IPS-15b (cell line): ENCODE data around the gene GRM3.

ENCODE experiments used
- H3K27me3 ChIP-seq: one replicate; pipeline ENCODE4 v1.6.1; 2013; ENCODE audit warnings: low read length; ENCODE audit not compliant: control insufficient read depth, insufficient read depth
- H3K36me3 ChIP-seq: one replicate; pipeline ENCODE4 v1.6.1; 2013; ENCODE audit warnings: low read length; ENCODE audit not compliant: control insufficient read depth, insufficient read depth
- H3K4me1 ChIP-seq: one replicate; pipeline ENCODE4 v1.6.1; 2013; ENCODE audit warnings: mild to moderate bottlenecking, low read length; ENCODE audit not compliant: control insufficient read depth, insufficient read depth
- H3K4me3 ChIP-seq: one replicate; pipeline ENCODE4 v1.5.1; 2013; ENCODE audit warnings: low read depth, low read length
- H3K9ac ChIP-seq: one replicate; pipeline ENCODE4 v1.6.1; 2013; ENCODE audit warnings: low read depth, mild to moderate bottlenecking, low read length
- H3K9me3 ChIP-seq: one replicate; pipeline ENCODE4 v1.6.1; 2013; ENCODE audit warnings: mild to moderate bottlenecking, low read length; ENCODE audit not compliant: control insufficient read depth, insufficient read depth

Gene GRM3

DNA sequence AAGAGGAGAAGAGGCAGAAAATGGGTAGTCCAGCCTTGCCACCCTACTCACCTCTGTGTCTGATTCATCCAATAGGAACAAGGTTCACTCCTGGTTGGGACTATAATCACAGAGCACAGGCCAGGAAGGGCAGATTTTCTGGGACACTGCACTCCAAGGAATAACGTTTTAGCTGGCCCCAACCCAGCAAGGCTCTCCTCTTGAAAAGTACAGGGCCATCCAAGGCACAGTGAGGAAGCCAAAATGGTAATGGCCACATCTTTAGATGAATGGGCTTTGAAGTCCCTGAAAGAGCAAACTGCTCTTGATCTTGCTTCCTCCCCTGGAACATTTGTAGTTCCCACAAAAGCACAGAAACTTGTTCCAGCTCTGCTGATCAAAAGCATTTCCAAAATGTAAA lies 149.4 kb downstream of the GRM3 start:
- no peaks in the 10 kb centered on the region for H3K9me3 ChIP-seq
- no peaks in the 10 kb centered on the region for H3K27me3 ChIP-seq

GRCh38 chr7:86814661-86815379 lies 171.1 kb downstream of the GRM3 start:
- Histone ChIP-seq H3K9ac (no peak overlapping the region), H3K4me3 (no peak overlapping the region), H3K4me1 (no peaks in the 10 kb centered on the region), H3K9me3 (no peaks in the 10 kb centered on the region), H3K27me3 (no peaks in the 10 kb centered on the region), H3K36me3 (no peaks in the 10 kb centered on the region)

More for the DNA sequence above, 149.4 kb downstream of the GRM3 start:
- H3K4me1 ChIP-seq, result no peaks in the 10 kb centered on the region
- H3K36me3 ChIP-seq, result no peaks in the 10 kb centered on the region
- H3K4me3 ChIP-seq, result no peak overlapping the region
- H3K9ac ChIP-seq, result no peak overlapping the region

DNA sequence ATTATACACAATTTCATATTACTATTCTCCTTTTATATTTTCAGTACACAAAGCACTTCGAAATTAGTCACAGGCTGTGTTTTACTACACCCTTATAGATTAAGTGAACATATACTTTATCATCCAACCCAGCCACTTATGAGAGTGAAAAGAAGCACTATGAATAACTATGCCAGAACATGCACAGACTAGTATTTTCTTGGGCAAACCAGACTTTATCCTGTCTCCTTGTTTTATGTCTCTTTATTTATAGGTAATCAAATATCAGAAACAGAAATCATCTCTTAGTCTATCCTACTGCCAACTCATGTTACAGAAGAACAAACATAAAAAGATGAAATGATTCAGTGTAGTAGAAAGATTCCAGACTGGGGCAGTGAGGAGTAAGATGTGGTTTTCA lies 171.8 kb downstream of the GRM3 start:
- Histone ChIP-seq H3K27me3 (no peaks in the 10 kb centered on the region), H3K36me3 (no peaks in the 10 kb centered on the region), H3K9ac (no peak overlapping the region), H3K9me3 (no peaks in the 10 kb centered on the region), H3K4me1 (no peaks in the 10 kb centered on the region), H3K4me3 (no peak overlapping the region)

GRCh38 chr7:86818903-86819302 lies 175.2 kb downstream of the GRM3 start:
- H3K9ac ChIP-seq, result no peak overlapping the region
- no peaks in the 10 kb centered on the region for H3K36me3 ChIP-seq
- H3K27me3 ChIP-seq, result no peaks in the 10 kb centered on the region
- H3K4me3 ChIP-seq, result no peak overlapping the region
- no peaks in the 10 kb centered on the region for H3K9me3 ChIP-seq
- no peaks in the 10 kb centered on the region for H3K4me1 ChIP-seq

- no peak overlapping the region for H3K9ac ChIP-seq
- H3K36me3 ChIP-seq, result no peaks in the 10 kb centered on the region
- H3K9me3 ChIP-seq, result no peaks in the 10 kb centered on the region
- peaks cover 10% of the 10 kb centered on the region for H3K4me1 ChIP-seq
- no peak overlapping the region for H3K4me3 ChIP-seq
- no peaks in the 10 kb centered on the region for H3K27me3 ChIP-seq
These were observed 180.1 kb downstream of the GRM3 start for GRCh38 chr7:86823769-86824168.

- Histone ChIP-seq H3K36me3 (no peaks in the 10 kb centered on the region), H3K27me3 (no peaks in the 10 kb centered on the region)
These were observed 181.6 kb downstream of the GRM3 start for GRCh38 chr7:86825264-86825663.

DNA sequence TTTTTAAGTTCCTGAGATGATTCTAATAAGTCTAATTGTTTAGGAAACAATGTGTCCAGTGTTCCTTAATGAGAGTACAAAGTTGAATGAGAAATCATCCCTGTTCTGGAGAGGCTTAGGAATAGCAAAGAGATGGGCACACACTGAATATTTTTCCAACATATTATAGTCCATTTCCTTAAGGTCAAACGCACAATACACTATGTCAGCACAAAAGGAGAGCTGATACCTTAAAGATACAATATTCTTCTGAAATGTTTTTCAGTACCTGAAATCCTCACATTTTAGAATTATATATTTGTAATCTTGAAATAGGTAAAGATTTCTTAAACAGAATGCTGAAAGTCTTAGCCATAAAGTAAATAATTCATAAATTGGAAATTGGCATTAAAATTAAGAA lies 183.2 kb downstream of the GRM3 start:
- Histone ChIP-seq H3K4me1 (peaks cover 10% of the 10 kb centered on the region), H3K27me3 (no peaks in the 10 kb centered on the region), H3K9me3 (no peaks in the 10 kb centered on the region), H3K4me3 (no peak overlapping the region), H3K36me3 (no peaks in the 10 kb centered on the region), H3K9ac (no peak overlapping the region)

More at GRCh38 chr7:86825264-86825663, 181.6 kb downstream of the GRM3 start:
- H3K4me1 ChIP-seq, result peaks cover 10% of the 10 kb centered on the region
- no peak overlapping the region for H3K9ac ChIP-seq
- H3K4me3 ChIP-seq, result no peak overlapping the region
- no peaks in the 10 kb centered on the region for H3K9me3 ChIP-seq

DNA sequence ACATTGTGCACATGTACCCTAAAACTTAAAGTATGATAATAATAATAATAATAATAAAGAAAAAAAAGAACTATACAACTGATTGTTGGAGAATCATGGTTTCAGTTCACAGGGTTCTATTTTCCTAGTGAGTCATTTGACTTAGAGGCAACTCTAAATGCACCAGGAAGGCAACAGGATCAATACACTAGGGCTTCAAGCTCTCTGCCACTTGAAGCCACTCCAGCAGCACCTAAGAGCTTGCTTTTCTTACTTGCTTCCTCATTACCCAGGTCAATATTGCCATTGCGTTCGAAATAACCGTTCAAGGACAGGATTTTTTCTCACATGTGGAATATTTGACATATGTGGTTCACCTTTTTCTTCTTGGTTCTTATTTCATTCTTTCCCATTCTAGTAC lies 189.7 kb downstream of the GRM3 start:
- Histone ChIP-seq H3K27me3 (no peaks in the 10 kb centered on the region), H3K9ac (no peak overlapping the region), H3K4me3 (no peak overlapping the region), H3K9me3 (no peaks in the 10 kb centered on the region), H3K4me1 (no peaks in the 10 kb centered on the region), H3K36me3 (no peaks in the 10 kb centered on the region)

- no peaks in the 10 kb centered on the region for H3K4me1 ChIP-seq
- H3K27me3 ChIP-seq, result no peaks in the 10 kb centered on the region
- no peak overlapping the region for H3K9ac ChIP-seq
- H3K9me3 ChIP-seq, result no peaks in the 10 kb centered on the region
- H3K4me3 ChIP-seq, result no peak overlapping the region
- no peaks in the 10 kb centered on the region for H3K36me3 ChIP-seq
These were observed 193.5 kb downstream of the GRM3 start for GRCh38 chr7:86837235-86837634.

DNA sequence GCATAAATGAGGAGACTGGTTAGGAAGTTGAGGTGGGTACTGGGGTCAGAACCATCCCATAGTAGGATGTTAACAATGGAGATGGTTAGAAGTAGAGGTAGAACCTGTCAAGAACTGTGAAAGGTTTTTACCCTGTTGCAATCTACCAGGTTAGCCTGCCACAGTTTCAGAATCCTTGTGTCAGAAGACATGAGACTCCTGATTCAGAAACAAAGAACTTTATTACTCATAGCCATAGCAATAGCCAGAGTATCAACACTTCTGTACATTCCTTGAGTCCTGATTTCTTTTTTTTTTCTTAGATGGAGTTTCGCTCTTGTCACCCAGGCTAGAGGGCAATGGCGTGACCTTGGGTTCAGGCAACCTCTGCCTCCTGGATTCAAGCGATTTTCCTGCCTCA lies 200.9 kb downstream of the GRM3 start:
- H3K9ac ChIP-seq, result no peak overlapping the region
- no peaks in the 10 kb centered on the region for H3K27me3 ChIP-seq
- no peaks in the 10 kb centered on the region for H3K4me1 ChIP-seq
- H3K4me3 ChIP-seq, result no peak overlapping the region
- no peaks in the 10 kb centered on the region for H3K9me3 ChIP-seq
- no peaks in the 10 kb centered on the region for H3K36me3 ChIP-seq

GRCh38 chr7:86846494-86847190 lies 202.9 kb downstream of the GRM3 start:
- Histone ChIP-seq H3K36me3 (no peaks in the 10 kb centered on the region), H3K9ac (no peak overlapping the region)

GRCh38 chr7:86848226-86848625 lies 204.5 kb downstream of the GRM3 start:
- H3K4me1 ChIP-seq, result peaks cover 5% of the 10 kb centered on the region
- H3K36me3 ChIP-seq, result no peaks in the 10 kb centered on the region
- H3K27me3 ChIP-seq, result no peaks in the 10 kb centered on the region
- no peak overlapping the region for H3K4me3 ChIP-seq
- H3K9ac ChIP-seq, result no peak overlapping the region
- no peaks in the 10 kb centered on the region for H3K9me3 ChIP-seq

More at GRCh38 chr7:86846494-86847190, 202.9 kb downstream of the GRM3 start:
- Histone ChIP-seq H3K9me3 (no peaks in the 10 kb centered on the region), H3K4me1 (peaks cover 5% of the 10 kb centered on the region), H3K4me3 (no peak overlapping the region), H3K27me3 (no peaks in the 10 kb centered on the region)
